Rectal smooth muscle tissue (tissue), 1 donor: ENCODE measurements around the gene ZNF416.
A peak's percentile ranks its signal among the peaks of the same experiment; 100 is the strongest.

Experiments
- H3K27ac ChIP-seq: one replicate; pipeline ENCODE4 v1.7.0; 2013; ENCODE audit warnings: low read depth, low read length, inconsistent platforms
- H3K27me3 ChIP-seq: one replicate; pipeline ENCODE4 v1.7.0; 2013; ENCODE audit warnings: low read length; ENCODE audit not compliant: control insufficient read depth, insufficient read depth
- H3K36me3 ChIP-seq: one replicate; pipeline ENCODE4 v1.7.0; 2013; ENCODE audit warnings: low read length; ENCODE audit not compliant: control insufficient read depth, insufficient read depth
- H3K4me1 ChIP-seq: one replicate; pipeline ENCODE4 v1.7.0; 2013; ENCODE audit warnings: low read length; ENCODE audit not compliant: control insufficient read depth, insufficient read depth
- H3K4me3 ChIP-seq: one replicate; pipeline ENCODE4 v1.7.0; 2013; ENCODE audit warnings: low read length
- H3K9ac ChIP-seq: one replicate; pipeline ENCODE4 v1.7.0; 2013; ENCODE audit warnings: low read length

ZNF416 gene

GRCh38 chr19:57578487-57579205 lies at the start of gene ZNF416:
Gene ZNF416, minus strand, starts transcription at chr19:57578911. Its CDS starts 207 bp downstream, at chr19:57578704.
- Histone ChIP-seq H3K27ac (peak within 1 kb of the TSS; percentile 38), H3K36me3 (peaks cover 27% of the 10 kb centered on the region), H3K4me1 (peaks cover 5% of the 10 kb centered on the region), H3K4me3 (peak within 1 kb of the TSS; percentile 86), H3K27me3 (no peaks in the 10 kb centered on the region), H3K9ac (peak within 1 kb of the TSS; percentile 74)

- no peak overlapping the region for H3K4me3 ChIP-seq
- peaks cover 41% of the 10 kb centered on the region for H3K36me3 ChIP-seq
- H3K9ac ChIP-seq, result no peak overlapping the region
- no peaks in the 10 kb centered on the region for H3K27me3 ChIP-seq
- no peaks in the 10 kb centered on the region for H3K4me1 ChIP-seq
- H3K27ac ChIP-seq, result no peak overlapping the region
These were observed 44.4 kb upstream of the ZNF416 start for GRCh38 chr19:57623091-57623490.

- Histone ChIP-seq H3K36me3 (peaks cover 61% of the 10 kb centered on the region), H3K4me1 (no peaks in the 10 kb centered on the region), H3K4me3 (peak overlapping the region; percentile 33), H3K27ac (no peak overlapping the region), H3K9ac (no peak overlapping the region), H3K27me3 (no peaks in the 10 kb centered on the region)
These were observed 42.1 kb upstream of the ZNF416 start for GRCh38 chr19:57620673-57621348.

- Histone ChIP-seq H3K27me3 (no peaks in the 10 kb centered on the region), H3K27ac (no peak overlapping the region), H3K9ac (no peak overlapping the region), H3K4me1 (peaks cover 3% of the 10 kb centered on the region), H3K4me3 (peak overlapping the region; percentile 89), H3K36me3 (peaks cover 44% of the 10 kb centered on the region)
These were observed 36.6 kb upstream of the ZNF416 start for GRCh38 chr19:57615346-57615745.

- peak within 1 kb of the TSS; percentile 33 for H3K27ac ChIP-seq
- H3K4me3 ChIP-seq, result peak within 1 kb of the TSS; percentile 89
- peaks cover 3% of the 10 kb centered on the region for H3K4me1 ChIP-seq
- H3K36me3 ChIP-seq, result peaks cover 32% of the 10 kb centered on the region
- H3K9ac ChIP-seq, result peak within 1 kb of the TSS; percentile 47
- no peaks in the 10 kb centered on the region for H3K27me3 ChIP-seq
These were observed 35.4 kb upstream of the ZNF416 start, which contains the start of gene ZNF134 for GRCh38 chr19:57613941-57614743. Gene ZNF134, plus strand, starts transcription at chr19:57614242. Its CDS starts 5,227 bp downstream, at chr19:57619469.

- H3K4me3 ChIP-seq, result no peak overlapping the region
- H3K4me1 ChIP-seq, result peaks cover 3% of the 10 kb centered on the region
- H3K36me3 ChIP-seq, result peaks cover 8% of the 10 kb centered on the region
- H3K9ac ChIP-seq, result no peak overlapping the region
- H3K27ac ChIP-seq, result no peak overlapping the region
- H3K27me3 ChIP-seq, result no peaks in the 10 kb centered on the region
These were observed 32.4 kb upstream of the ZNF416 start for GRCh38 chr19:57611113-57611512.

- H3K9ac ChIP-seq, result no peak overlapping the region
- H3K27me3 ChIP-seq, result no peaks in the 10 kb centered on the region
- H3K4me1 ChIP-seq, result no peaks in the 10 kb centered on the region
- H3K27ac ChIP-seq, result no peak overlapping the region
- peaks cover 22% of the 10 kb centered on the region for H3K36me3 ChIP-seq
- no peak overlapping the region for H3K4me3 ChIP-seq
These were observed 28.2 kb upstream of the ZNF416 start for GRCh38 chr19:57606931-57607330.

GRCh38 chr19:57599761-57600383 lies 21.2 kb upstream of the ZNF416 start, which contains the start of gene ZNF530:
Gene ZNF530, plus strand, starts transcription at chr19:57599885. Its CDS starts 4,461 bp downstream, at chr19:57604346.
- H3K4me3 ChIP-seq, result peak within 1 kb of the TSS; percentile 86
- no peak within 1 kb of the TSS for H3K9ac ChIP-seq
- no peaks in the 10 kb centered on the region for H3K27me3 ChIP-seq
- peaks cover 12% of the 10 kb centered on the region for H3K36me3 ChIP-seq
- peaks cover 7% of the 10 kb centered on the region for H3K4me1 ChIP-seq
- H3K27ac ChIP-seq, result no peak within 1 kb of the TSS

GRCh38 chr19:57599377-57599760 lies 20.7 kb upstream of the ZNF416 start:
- peaks cover 7% of the 10 kb centered on the region for H3K4me1 ChIP-seq
- peak overlapping the region; percentile 86 for H3K4me3 ChIP-seq
- H3K36me3 ChIP-seq, result peaks cover 7% of the 10 kb centered on the region
- H3K9ac ChIP-seq, result no peak overlapping the region
- no peaks in the 10 kb centered on the region for H3K27me3 ChIP-seq
- no peak overlapping the region for H3K27ac ChIP-seq

GRCh38 chr19:57587529-57587928 lies 8.8 kb upstream of the ZNF416 start:
- no peak overlapping the region for H3K9ac ChIP-seq
- H3K4me3 ChIP-seq, result no peak overlapping the region
- no peak overlapping the region for H3K27ac ChIP-seq
- H3K36me3 ChIP-seq, result peaks cover 31% of the 10 kb centered on the region
- no peaks in the 10 kb centered on the region for H3K27me3 ChIP-seq
- H3K4me1 ChIP-seq, result peaks cover 6% of the 10 kb centered on the region

GRCh38 chr19:57583521-57584416 lies 5.1 kb upstream of the ZNF416 start, which contains the start of gene ZIK1:
Gene ZIK1, plus strand, starts transcription at chr19:57584145. Its CDS starts 212 bp downstream, at chr19:57584357.
- Histone ChIP-seq H3K4me1 (peaks cover 6% of the 10 kb centered on the region), H3K27me3 (no peaks in the 10 kb centered on the region), H3K36me3 (peaks cover 11% of the 10 kb centered on the region), H3K9ac (no peak within 1 kb of the TSS), H3K4me3 (peak within 1 kb of the TSS; percentile 63), H3K27ac (no peak within 1 kb of the TSS)
